IPS-18c (cell line): ENCODE results near the gene COX7C.
"Not testable (repeated sequence)": the region's sequence is repeated elsewhere in the genome, so short reads cannot be mapped to it uniquely, and the experiment has no call there.

Experiments used
- H3K4me3 ChIP-seq: 2 replicates; pipeline ENCODE4 v1.7.0; 2013; ENCODE audit warnings: low read depth, mild to moderate bottlenecking, low read length, moderate library complexity; ENCODE audit not compliant: insufficient read depth
- H3K9me3 ChIP-seq: one replicate; pipeline ENCODE4 v1.6.1; 2013; ENCODE audit warnings: mild to moderate bottlenecking, low read length, moderate library complexity; ENCODE audit not compliant: control insufficient read depth, insufficient read depth

The COX7C gene

GRCh38 chr5:86617756-86618576 is at the start of gene COX7C:
TSS of gene COX7C (plus strand) at chr5:86617941. CDS start at chr5:86618056, 115 bp downstream.
- Histone ChIP-seq H3K4me3 (peak within 1 kb of the TSS; percentile 88), H3K9me3 (no peaks in the 10 kb centered on the region)

DNA sequence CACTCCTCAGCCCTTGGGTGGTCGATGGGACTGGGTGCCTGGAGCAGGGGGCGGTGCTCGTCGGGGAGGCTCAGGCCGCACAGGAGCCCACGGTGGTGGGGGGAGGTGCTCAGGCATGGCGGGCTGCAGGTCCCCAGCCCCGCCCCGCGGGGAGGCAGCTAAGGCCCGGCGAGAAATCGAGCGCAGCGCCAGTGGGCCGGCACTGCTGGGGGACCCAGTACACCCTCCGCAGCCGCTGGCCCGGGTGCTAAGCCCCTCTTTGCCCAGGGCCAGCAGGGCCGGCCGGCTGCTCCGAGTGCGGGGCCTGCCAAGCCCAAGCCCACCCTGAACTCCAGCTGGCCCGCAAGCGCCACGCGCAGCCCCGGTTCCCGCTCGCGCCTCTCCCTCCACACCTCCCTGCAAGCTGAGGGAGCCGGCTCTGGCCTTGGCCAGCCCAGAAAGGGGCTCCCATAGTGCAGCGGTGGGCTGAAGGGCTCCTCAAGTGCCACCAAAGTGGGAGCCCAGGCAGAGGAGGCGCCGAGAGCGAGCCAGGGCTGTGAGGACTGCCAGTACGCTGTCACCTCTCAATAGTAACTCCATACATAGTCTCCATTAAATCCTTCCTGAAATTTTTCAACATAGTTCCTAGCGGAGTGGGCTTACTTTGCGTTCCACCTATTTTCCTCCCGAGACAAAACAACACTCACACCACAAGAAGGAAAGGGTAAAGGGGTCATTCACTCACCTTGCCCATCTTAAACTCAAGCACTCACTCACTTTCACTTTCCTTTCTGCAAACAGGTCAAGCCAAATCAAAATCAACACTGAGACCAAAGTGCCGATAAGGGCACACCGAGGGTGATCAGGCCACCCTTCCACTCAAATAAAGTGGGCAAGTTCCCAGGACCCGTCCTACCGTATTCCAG is 48.0 kb upstream of the COX7C start:
- H3K9me3 ChIP-seq, H3K4me3 ChIP-seq: not testable (repeated sequence)

DNA sequence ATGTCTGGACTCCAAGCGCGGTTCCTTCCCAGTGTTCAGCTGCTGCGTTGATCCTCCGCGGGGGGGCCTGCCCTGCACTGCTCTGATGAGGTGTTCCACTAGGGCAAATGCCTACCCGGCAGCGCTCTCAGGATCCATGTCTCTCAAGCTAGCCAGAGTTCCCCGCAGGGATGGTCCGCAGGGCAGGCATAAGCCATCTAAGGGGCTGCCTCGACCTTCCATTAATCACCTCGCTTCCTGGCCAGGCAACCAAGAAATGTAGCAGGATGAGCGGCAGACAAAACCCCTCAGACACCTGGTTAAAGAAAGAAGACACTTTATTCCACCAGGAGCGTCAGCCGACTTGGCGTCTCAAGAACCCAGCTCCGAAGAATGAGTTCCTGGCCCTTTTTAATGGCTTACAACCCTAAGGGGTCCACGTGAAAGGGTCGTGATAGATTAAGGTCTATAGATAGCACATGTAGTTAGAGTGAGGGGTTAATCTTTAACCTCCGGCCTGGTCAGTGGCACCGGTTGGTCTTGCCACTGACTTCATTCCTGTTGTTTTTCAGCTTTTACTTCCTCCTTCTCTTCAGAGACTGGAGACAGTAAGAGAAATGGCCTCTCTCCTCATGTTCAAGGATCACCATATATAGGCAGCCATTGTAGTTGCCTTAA is 47.2 kb upstream of the COX7C start:
- Histone ChIP-seq H3K4me3 (no peak overlapping the region), H3K9me3 (no peaks in the 10 kb centered on the region)

- H3K9me3 ChIP-seq, H3K4me3 ChIP-seq: not testable (repeated sequence)
These were observed 46.6 kb upstream of the COX7C start for GRCh38 chr5:86571109-86571508.

- no peaks in the 10 kb centered on the region for H3K9me3 ChIP-seq
- no peak overlapping the region for H3K4me3 ChIP-seq
These were observed 44.8 kb upstream of the COX7C start for GRCh38 chr5:86572825-86573517.

- no peak overlapping the region for H3K4me3 ChIP-seq
- no peaks in the 10 kb centered on the region for H3K9me3 ChIP-seq
These were observed 38.2 kb upstream of the COX7C start for GRCh38 chr5:86579502-86579901.

- H3K4me3 ChIP-seq, result no peak overlapping the region
These were observed 21.3 kb upstream of the COX7C start for GRCh38 chr5:86596476-86596875.

GRCh38 chr5:86605881-86606280 is 11.9 kb upstream of the COX7C start:
- Histone ChIP-seq H3K9me3 (no peaks in the 10 kb centered on the region), H3K4me3 (no peak overlapping the region)

More at GRCh38 chr5:86596476-86596875, 21.3 kb upstream of the COX7C start:
- H3K9me3 ChIP-seq, result no peaks in the 10 kb centered on the region

DNA sequence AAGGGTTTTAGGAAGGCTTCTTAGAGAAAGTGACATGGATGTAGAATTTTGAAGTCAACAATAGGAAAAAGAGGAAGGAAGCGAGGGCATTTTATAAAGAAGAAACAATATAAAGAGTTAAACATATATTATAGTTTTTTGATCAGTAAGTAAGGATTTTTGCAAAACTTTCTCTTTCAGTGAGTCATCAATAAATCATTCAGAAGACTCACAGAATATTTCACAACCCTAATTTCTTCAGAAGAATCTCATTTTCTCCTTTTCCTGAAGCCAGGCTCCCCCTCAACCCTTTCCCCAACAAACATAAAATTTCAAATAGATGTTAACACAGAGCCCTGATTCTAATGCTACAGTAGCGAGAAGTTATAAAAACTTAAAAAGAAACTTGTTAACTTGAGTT is 4.3 kb upstream of the COX7C start:
- Histone ChIP-seq H3K4me3 (no peak overlapping the region), H3K9me3 (no peaks in the 10 kb centered on the region)

- H3K4me3 ChIP-seq, result no peak overlapping the region
These were observed 409 bp upstream of the COX7C start for GRCh38 chr5:86617309-86617755.

DNA sequence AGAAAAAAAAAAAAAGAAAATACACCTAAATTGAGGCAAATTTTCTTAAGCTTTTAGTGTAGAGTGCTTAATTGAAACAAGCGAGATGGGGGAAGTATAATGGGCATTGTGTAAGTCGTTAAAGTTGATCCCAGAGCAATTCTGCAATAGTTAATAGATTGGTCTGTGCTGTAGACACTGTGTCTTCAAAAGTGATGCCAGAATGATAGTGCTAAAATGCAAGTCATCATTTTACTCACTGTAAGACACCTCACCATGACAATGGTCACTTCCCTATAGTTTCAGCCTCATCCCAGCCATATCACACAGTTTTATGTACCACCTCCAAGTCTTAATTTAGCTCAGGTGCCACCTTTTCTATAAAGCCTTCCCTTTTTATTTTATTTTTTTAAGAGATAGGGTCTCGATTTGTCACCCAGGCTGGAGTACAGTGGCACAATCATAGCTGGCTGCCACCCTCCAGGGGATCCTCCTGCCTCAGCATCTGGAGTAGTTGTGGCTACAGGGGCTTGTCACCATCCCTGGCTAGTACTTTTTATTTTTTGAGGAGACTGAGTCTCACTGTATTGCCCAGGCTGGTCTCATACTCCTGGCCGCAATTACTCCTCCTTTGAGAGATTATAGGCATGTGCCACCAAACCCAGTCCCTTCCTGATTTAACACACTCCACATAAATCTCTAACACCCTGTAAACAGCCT is 6.2 kb downstream of the COX7C start:
- H3K4me3 ChIP-seq, result no peak overlapping the region
- no peaks in the 10 kb centered on the region for H3K9me3 ChIP-seq

More at GRCh38 chr5:86617309-86617755, 409 bp upstream of the COX7C start:
- H3K9me3 ChIP-seq, result no peaks in the 10 kb centered on the region

DNA sequence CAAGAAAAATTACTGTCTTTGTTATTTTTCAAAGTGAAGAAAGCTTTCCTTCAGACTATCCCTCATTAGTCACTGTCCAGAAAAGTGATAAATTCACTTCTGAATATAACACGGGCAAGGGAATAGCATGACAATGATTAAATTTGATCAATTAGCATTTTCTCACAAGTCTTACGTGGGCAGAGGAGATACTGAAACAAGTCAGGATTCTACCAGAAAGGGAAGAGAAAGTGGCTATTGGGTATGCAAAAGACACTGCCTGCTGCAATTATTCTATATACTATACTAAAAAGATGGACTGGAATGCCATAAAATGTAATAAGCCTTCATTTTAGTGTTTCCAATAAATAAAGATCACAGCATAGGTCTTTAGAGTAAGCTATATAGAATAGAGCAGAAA is 7.4 kb downstream of the COX7C start:
- H3K4me3 ChIP-seq, result no peak overlapping the region
- no peaks in the 10 kb centered on the region for H3K9me3 ChIP-seq

DNA sequence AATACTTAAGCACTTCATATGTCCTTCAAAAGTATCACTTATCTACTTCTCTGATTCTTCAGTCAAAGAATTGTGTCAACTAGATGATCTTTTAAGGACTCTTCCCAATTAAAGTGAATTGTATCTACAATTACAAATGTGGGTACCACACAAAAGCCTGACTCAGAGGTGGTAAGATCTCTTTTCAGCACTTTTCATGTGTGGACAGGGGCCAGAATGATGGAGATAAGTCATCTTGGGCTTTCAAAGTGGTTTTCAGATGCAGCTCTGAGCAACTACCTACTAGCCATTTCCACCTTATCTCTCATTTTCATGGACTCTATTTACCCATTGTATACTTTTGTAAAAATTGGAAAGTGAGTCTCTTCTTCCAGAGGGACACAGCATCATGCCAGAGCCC is 8.4 kb downstream of the COX7C start:
- no peak overlapping the region for H3K4me3 ChIP-seq
- H3K9me3 ChIP-seq, result no peaks in the 10 kb centered on the region

- Histone ChIP-seq H3K9me3 (no peaks in the 10 kb centered on the region), H3K4me3 (no peak overlapping the region)
These were observed 13.4 kb downstream of the COX7C start for GRCh38 chr5:86631165-86631564.

DNA sequence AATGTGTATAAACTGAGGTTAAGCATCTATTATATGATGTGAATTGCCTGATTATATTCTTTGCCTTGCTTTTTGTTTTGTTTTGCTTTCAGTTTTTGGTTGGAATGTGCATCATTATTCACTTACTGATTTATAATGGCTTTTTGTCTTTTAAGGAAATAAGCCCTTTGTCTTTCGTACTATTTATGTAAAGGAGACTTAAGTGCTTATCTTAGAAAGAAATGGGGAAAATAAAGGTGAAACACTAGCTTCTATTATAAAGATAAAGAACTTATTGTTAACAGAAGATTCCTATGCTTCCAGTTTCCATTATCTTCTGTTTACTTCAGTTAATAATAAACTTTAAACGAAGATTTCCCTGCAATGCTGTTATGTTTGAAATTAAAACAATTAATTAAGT is 23.3 kb downstream of the COX7C start:
- Histone ChIP-seq H3K9me3 (no peaks in the 10 kb centered on the region), H3K4me3 (no peak overlapping the region)

DNA sequence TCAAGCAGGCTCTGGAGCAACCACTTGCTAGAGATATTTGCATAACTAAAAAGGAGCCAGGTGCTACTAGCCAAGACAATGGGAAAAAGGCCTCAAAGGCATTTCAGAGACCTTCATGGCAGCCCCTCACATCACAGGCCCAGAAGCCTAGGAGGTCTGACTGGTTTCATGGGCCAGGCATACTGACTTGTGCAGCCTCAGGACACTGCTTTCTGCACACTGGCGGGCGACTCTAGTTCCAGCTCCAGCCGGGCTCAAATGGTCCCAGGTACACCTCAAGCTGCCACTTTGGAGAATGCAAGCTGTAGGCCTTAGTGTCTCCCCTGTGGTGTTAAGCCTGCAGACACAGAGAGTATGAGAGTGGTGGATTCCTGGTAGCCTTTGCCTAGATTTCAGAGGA is 27.1 kb downstream of the COX7C start:
- Histone ChIP-seq H3K4me3 (no peak overlapping the region), H3K9me3 (no peaks in the 10 kb centered on the region)
